ENCODE data around the gene CCDC81.
"Not testable (repeated sequence)": the region's sequence is repeated elsewhere in the genome, so short reads cannot be mapped to it uniquely, and the experiment has no call there.

The CCDC81 gene

DNA sequence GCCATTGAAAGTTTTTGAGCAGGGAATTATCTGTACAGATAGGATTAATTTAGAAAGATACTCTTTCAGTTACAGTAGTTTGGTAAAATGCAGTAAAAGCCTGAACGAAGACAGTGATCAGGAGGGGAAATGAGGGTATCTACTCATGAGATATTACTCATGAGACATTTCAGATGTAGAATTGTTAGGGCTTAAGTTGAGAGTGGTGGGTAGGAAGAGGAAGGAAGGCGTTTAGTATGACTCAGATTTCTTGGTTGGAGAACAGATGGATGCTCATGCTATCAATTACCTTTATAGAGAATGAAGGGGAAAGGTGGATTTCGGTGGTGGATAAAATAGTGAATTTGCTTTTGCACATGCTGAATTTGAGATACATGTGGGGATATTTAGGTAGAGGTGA lies 15.8 kb downstream of the CCDC81 start:
- DNase-seq, result no peak

- DNase-seq, result no peak
Measured at GRCh38 chr11:86395061-86395551, 20.4 kb downstream of the CCDC81 start.

- no peak for DNase-seq
Measured at GRCh38 chr11:86396396-86396795, 21.7 kb downstream of the CCDC81 start.

- no peak for DNase-seq
Measured at GRCh38 chr11:86397351-86397750, 22.7 kb downstream of the CCDC81 start.

- no peak for DNase-seq
Measured at GRCh38 chr11:86398106-86398505, 23.4 kb downstream of the CCDC81 start.

GRCh38 chr11:86403458-86403857 lies 28.8 kb downstream of the CCDC81 start:
- DNase-seq, result no peak

DNA sequence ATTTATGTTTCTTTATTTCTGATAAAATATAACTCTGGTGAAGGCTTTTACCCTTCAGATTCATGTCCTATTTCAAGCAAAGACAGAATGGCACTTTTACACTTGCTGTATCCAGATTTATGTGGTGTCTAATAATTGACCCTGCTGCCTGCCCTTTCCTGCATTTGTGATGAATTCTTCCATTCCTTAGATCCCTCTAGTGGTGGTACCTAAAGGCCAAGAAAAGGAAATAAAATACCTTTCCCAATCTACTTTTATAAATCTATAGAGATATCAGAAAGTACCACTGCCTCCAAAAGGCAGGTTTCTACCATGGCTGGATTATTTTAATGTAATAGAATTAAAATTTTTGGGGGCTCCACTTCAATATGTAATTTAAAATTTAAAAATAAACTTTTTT lies 34.2 kb downstream of the CCDC81 start:
- no peak for DNase-seq

GRCh38 chr11:86414032-86414431 lies 39.3 kb downstream of the CCDC81 start:
- DNase-seq, result no peak

- no peak for DNase-seq
Measured at GRCh38 chr11:86415026-86415425, 40.3 kb downstream of the CCDC81 start.

GRCh38 chr11:86416494-86416893 lies 41.8 kb downstream of the CCDC81 start:
- DNase-seq, result no peak

DNA sequence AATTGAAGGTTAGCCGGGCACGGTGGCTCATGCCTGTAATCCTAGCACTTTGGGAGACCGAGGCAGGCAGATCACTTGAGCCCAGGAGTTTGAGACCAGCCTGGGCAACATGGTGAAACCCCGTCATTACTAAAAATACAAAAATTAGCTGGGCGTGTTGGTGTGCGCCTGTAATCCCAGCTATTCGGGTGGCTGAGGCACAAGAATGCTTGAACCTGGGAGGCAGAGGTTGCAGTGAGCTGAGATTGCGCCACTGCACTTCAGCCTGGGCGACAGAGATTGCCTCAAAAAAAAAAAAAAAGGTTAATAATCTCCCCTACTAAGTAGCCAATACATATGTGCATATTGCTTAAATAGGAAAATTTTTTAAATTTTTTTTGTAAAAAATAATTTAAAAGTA lies 42.3 kb downstream of the CCDC81 start:
- DNase-seq, result not testable (repeated sequence)

DNA sequence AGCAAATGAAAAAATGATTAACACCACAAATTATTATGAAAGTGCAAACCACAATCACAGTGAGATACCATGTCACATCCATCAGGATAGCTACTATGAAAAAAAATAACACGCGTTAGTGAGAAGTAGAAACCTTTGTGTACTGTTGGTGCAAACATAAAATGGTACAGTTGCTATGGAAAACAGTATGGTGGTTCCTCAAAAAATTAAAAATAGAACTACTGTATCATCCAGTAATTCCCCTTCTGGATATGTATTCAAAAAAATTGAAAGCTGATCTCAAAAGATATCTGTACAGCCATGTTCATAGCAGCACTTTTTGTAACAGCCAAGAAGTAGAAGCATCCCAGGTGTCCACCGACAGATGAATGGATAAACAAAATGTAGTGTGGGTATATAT lies 43.4 kb downstream of the CCDC81 start:
- DNase-seq, result no peak

DNA sequence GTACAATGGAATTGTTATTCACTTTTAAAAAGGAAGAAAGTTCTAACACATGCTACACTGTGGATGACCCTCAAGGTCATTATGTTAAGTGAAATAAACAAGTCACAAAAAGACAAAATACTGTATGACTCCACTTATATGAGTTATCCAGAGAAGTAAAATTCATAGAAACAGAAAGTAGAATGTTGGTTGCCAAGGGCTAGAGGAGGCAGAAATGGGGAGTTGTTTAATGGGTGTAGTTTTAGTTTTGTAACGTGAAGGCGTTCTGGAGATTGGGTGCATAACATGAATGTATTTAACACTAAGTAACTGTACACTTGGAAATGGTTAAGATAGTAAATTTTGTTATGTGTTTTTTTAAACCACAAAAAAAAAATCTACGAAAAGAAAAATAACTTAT lies 43.8 kb downstream of the CCDC81 start:
- DNase-seq, result no peak

DNA sequence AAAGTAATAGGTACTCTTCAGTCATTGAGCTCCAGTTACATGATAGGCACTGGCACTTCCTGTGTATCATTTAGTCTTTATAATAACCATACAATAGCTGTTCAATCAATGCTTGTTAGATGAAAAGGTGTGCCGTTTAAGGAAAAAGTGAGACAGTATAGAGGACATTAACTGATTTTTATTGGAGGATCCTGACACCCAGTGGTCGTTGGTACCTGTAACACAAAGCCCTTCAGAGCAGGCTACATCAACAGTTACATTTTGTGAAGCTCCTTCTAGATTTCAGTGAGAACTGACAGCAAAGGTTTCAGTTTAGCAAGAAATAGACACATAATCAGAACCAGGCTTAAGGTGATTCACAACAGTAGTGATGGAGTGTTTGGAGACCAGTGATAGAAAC lies 44.2 kb downstream of the CCDC81 start:
- no peak for DNase-seq

DNA sequence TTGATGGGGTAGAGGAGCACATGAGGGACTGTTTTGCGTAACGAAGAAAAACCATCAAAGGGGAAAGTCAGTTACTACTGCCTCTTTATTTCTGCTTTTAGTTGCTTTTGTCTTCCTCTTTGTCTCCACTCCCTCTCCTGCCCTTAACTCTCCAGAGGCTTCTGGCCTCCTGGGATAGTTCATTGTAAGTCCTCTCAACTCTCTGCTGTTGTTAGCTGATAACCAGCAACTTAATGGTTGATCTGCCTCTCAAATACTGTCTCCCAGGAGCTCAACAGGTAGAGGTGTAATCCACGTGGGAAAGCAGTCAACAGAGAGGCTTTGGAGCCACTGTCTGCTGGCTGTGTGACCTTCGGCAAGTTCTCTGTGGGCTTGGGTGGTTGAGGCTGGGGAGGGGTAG lies 47.3 kb downstream of the CCDC81 start:
- no peak for DNase-seq

DNA sequence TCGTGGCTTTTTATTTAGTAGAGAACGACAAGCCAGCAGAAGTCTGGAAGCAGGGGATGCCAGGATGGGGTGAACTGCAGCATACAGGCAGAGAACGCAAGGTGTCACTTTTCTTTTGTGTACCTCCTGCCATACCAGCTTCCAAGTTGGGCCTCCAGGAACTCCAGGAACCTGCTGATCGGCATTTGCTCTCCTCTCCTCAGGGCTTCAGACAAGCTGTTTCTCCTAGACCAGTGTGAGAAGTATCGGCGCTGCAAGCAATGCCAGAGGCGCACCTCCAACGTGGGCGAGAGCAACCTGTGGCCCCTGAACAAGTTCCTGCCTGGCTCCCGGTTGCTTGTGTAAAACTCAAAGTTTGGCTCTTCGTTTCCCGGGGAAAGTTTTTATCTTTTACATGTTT lies 47.7 kb downstream of the CCDC81 start:
- DNase-seq, result no peak

GRCh38 chr11:86423488-86423887 lies 48.8 kb downstream of the CCDC81 start:
- DNase-seq, result not testable (repeated sequence)

GRCh38 chr11:86427441-86427840 lies 52.8 kb downstream of the CCDC81 start:
- DNase-seq, result no peak

DNA sequence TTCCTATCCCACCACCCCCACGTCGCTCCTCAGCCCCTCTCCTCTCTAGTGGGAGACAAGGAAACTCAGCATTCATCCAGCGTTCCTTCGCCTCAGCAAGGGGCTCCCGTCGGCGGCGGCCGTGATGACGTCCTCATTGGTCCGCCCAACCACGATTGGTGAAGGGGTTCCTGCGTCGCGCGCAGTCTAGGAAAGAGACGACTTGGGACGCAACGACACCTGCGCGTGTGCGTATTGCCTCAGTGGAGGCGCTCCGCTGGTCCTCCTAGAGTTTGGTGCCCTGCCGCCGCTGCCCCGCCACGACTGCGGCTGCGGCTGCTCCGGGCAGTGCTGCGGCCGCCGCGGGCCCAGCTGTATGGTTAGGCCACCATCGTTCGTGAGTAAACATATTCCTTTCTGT lies 56.6 kb downstream of the CCDC81 start:
- no peak for DNase-seq

GRCh38 chr11:86433361-86434095 lies 58.8 kb downstream of the CCDC81 start:
- not testable (repeated sequence) for DNase-seq

DNA sequence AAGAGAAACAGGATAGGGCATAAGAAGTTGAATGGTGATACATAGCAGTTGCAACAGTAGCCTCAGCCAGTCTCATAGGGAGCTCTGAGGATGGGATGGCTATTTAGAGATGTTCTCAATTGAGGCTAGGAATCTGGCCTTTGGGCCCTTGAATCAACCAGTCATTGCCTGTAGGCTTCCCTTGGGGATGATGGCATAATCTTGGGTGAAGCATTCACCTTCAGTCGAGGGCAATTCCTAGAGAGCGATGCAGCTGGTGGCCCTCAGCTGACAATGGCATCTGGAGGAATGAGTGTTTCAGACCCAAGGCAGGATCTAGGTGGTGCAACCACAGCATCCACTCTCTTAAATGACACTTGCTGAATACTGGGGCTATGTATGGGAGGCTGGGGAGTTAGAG lies 61.0 kb downstream of the CCDC81 start:
- DNase-seq, result no peak

DNA sequence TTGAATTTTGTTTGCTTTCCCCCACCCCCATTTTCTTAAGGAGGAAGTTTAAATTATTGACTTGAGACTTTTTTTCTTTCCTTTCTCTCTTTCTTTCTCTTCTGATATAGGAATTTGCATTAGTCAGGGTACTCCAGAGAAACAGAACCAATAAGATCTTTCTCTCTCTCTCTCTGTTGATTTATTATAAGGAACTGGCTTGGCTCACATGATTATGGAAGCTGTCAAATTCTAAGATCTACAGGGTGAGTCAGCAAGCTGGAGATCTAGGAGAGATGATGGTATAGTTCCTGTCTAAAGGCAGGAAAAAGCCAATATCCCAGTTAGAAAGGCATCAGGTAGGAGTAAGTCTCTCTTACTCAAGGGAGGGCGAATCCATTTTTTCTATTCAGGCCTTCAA lies 64.0 kb downstream of the CCDC81 start:
- no peak for DNase-seq

- no peak for DNase-seq
Measured at GRCh38 chr11:86440305-86440716, 65.6 kb downstream of the CCDC81 start.

DNA sequence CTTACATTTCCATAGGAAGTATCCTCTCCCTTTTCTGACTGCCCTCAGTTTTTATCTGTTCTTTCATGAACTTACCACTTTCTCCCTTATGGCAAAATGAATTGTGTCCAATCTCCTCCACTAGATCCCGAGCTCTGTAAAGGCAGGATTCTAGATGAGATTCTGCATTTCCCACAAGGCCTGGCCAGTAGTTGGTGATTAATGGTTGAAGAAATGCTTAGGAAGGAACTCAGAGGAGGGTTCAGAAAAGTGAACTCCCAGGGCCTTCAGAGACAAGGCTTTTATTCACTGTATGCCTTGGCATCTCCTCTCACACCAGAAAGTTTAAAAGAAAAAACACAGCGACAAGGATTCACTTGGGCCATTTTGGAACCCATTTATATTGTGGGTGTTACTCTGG lies 66.2 kb downstream of the CCDC81 start:
- no peak for DNase-seq

DNA sequence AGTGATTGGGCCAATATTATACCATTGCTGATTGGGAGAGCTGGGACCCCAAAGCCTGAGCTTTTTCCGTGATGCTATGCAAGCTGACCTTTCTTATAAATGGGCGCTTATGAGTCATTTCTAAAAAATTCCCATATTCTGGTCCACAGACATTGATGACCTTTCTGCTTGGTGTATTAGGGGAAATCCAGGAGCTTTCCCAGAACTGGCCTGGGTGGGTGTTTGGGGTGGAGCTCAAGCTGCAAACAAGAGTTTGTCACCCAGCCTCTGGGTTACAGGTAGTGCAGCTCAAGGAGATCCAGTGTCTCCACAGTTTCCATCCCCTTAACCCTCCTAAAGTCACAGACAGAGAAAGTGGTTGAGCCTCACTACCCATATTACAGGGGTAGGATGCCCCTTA lies 67.7 kb downstream of the CCDC81 start:
- DNase-seq, result no peak

All from activated T-cell treated with anti-CD3 and anti-CD28 coated beads for 4 hours (primary cell).